SK-N-SH treated with all-trans-retinoic acid at 6 μM for 48 hours (cell line): ENCODE measurements around the gene FOXJ3.

Source experiments
- SNAI2 ChIP-seq: fragments of 250-450 bp; sonication (Bioruptor Pico); IDR thresholded peaks from 2 replicates; pipeline ENCODE4 v1.5.0; 2020; ENCODE audit warnings: mild to moderate bottlenecking, moderate library complexity
- ZFP3 ChIP-seq: fragments of 250-450 bp; sonication (Bioruptor Pico); IDR thresholded peaks from 2 replicates; pipeline ENCODE4 v1.5.0; 2020; ENCODE audit warnings: mild to moderate bottlenecking, moderate library complexity
- TF ChIP-seq, protein P1 (sequence below): fragments of 250-450 bp; sonication (Bioruptor Pico); IDR thresholded peaks from 2 replicates; pipeline ENCODE4 v1.8.0; 2020; ENCODE audit warnings: mild to moderate bottlenecking, moderate library complexity, borderline replicate concordance

DNA sequence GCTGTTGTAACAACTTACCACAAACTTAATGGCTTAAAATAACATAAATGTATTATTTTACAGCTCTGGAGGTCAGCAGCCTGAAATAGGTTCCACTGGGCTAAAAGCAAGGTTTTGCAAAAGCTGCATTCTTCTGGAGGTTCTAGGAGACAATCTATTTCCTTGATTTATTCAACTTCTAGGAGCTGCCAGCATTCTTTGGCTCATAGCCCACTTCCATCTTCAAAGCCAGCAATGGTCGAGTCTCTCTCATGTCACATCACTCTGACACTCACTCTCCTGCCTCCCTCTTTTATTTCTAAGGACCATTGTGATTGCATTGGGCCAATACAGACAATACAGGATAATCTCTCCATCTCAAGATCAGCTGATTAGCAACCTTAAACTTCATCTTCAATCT is 15.1 kb upstream of the FOXJ3 start:
- TF ChIP-seq, protein P1, sequence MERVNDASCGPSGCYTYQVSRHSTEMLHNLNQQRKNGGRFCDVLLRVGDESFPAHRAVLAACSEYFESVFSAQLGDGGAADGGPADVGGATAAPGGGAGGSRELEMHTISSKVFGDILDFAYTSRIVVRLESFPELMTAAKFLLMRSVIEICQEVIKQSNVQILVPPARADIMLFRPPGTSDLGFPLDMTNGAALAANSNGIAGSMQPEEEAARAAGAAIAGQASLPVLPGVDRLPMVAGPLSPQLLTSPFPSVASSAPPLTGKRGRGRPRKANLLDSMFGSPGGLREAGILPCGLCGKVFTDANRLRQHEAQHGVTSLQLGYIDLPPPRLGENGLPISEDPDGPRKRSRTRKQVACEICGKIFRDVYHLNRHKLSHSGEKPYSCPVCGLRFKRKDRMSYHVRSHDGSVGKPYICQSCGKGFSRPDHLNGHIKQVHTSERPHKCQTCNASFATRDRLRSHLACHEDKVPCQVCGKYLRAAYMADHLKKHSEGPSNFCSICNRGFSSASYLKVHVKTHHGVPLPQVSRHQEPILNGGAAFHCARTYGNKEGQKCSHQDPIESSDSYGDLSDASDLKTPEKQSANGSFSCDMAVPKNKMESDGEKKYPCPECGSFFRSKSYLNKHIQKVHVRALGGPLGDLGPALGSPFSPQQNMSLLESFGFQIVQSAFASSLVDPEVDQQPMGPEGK (CRISPR knock-in tag): no peak
- TF ChIP-seq SNAI2 (CRISPR knock-in tag) (no peak), ZFP3 (no peak)
